ENCODE measurements around the gene RALA.

GRCh38 chr7:39580149-39580874, 43.1 kb upstream of the RALA start:
- peak; percentile 64; the same call in 1 of the 2 replicates for TF ChIP-seq TFE3 (CRISPR knock-in tag; IDR thresholded peaks at IDR 0.05)
- TF ChIP-seq CBX1 (IDR thresholded peaks at IDR 0.05; ENCODE audit: low read depth), result no peak
- no peak for TF ChIP-seq MZF1 (CRISPR knock-in tag; IDR thresholded peaks at IDR 0.05; ENCODE audit: borderline replicate concordance)
- TF ChIP-seq CTCF (CRISPR knock-in tag; IDR thresholded peaks at IDR 0.05), result peak; percentile 96
- TF ChIP-seq ZNF790 (CRISPR knock-in tag; IDR thresholded peaks at IDR 0.05; ENCODE audit: borderline replicate concordance), result no peak
- TF ChIP-seq RCOR2 (CRISPR knock-in tag; IDR thresholded peaks at IDR 0.05), result 0 out of 2 replicates have a peak, but pooled peaks have one; percentile 27
